PC-9 (cell line): ENCODE measurements around the gene DGKG. TPM values are rescaled to one million over a fixed set of nuclear protein-coding genes. Genes with fewer than 3 reads are reported as not detected.

Experiments
- BruUV-seq: library from RNA; stranded (reverse); fragments of 400-500 nt; replicated peaks from 2 replicates; lab custom pipeline; 2021; lab: Mats Ljungman, UMichigan
- CTCF ChIA-PET: fragments of 300-600 bp; sonication (Branson Sonifier 250); formaldehyde crosslinking; loops from one replicate; lab custom pipeline; 2022; ENCODE audit warnings: antibody characterized with exemption; lab: Charles Lee
- POLR2A ChIA-PET: fragments of 300-600 bp; sonication (Branson Sonifier 250); formaldehyde crosslinking; loops from one replicate; lab custom pipeline; 2022; ENCODE audit warnings: antibody characterized with exemption; ENCODE audit not compliant: unreplicated experiment; lab: Charles Lee
- DNase-seq, 2 experiments: peaks; one replicate each; pipeline versions ENCODE4 v3.0.0 to v3.0.0-alpha.2; 2015 to 2022; ENCODE audit warnings: mixed read lengths in 1 of 2
- H2AFZ ChIP-seq: fragments of 200-600 bp; sonication (generic); 2 replicates; pipeline ENCODE4 v1.8.1; 2017; ENCODE audit warnings: antibody characterized with exemption
- H3F3A ChIP-seq: fragments of 200-600 bp; sonication (generic); 2 replicates; pipeline ENCODE4 v1.8.1; 2017; ENCODE audit warnings: antibody characterized with exemption, mild to moderate bottlenecking, low read depth; ENCODE audit not compliant: insufficient read depth
- H3K27ac ChIP-seq: fragments of 200-600 bp; sonication (generic); 2 replicates; pipeline ENCODE4 v1.6.1; 2016; ENCODE audit warnings: mixed run types
- H3K27me3 ChIP-seq: fragments of 200-600 bp; sonication (generic); 2 replicates; pipeline ENCODE4 v1.6.1; 2016; ENCODE audit warnings: low read depth, mixed run types; ENCODE audit not compliant: insufficient read depth
- H3K36me3 ChIP-seq: fragments of 200-600 bp; sonication (generic); 2 replicates; pipeline ENCODE4 v1.6.1; 2016; ENCODE audit warnings: low read depth, mixed run types
- H3K4me1 ChIP-seq: fragments of 200-600 bp; sonication (generic); replicated peaks from 2 replicates; pipeline ENCODE4 v1.6.1; 2016; ENCODE audit warnings: mixed run types; ENCODE audit not compliant: insufficient read depth
- H3K4me2 ChIP-seq: fragments of 200-600 bp; sonication (generic); 2 replicates; pipeline ENCODE4 v1.6.1; 2017; ENCODE audit warnings: mixed run types
- H3K4me3 ChIP-seq: fragments of 200-600 bp; sonication (generic); 2 replicates; pipeline ENCODE4 v1.6.1; 2016; ENCODE audit warnings: mixed run types
- H3K79me2 ChIP-seq: fragments of 200-600 bp; sonication (generic); 2 replicates; pipeline ENCODE4 v1.6.1; 2017; ENCODE audit warnings: low read depth, mixed run types
- H3K9me2 ChIP-seq: fragments of 200-600 bp; sonication (generic); 2 replicates; pipeline ENCODE4 v1.8.1; 2017; ENCODE audit warnings: mild to moderate bottlenecking; ENCODE audit not compliant: insufficient read depth
- H3K9me3 ChIP-seq: fragments of 200-600 bp; sonication (generic); 2 replicates; pipeline ENCODE4 v1.8.1; 2016; ENCODE audit warnings: low read depth; ENCODE audit not compliant: insufficient read depth
- H4K20me1 ChIP-seq: fragments of 200-600 bp; sonication (generic); 2 replicates; pipeline ENCODE4 v1.8.1; 2017; ENCODE audit not compliant: insufficient read depth
- CTCF ChIP-seq: fragments of 200-600 bp; sonication (generic); conservative IDR thresholded peaks from 2 replicates; pipeline ENCODE4 v1.6.1; 2017; ENCODE audit warnings: mixed run types, antibody characterized with exemption, mild to moderate bottlenecking, moderate library complexity
- EZH2 ChIP-seq: fragments of 200-600 bp; sonication (generic); IDR thresholded peaks from 2 replicates; pipeline ENCODE4 v1.8.0; 2017; ENCODE audit warnings: antibody characterized with exemption, low read depth
- intact Hi-C: fragments of 100-400 bp; cut with micrococcal nuclease; formaldehyde crosslinking; loops from one replicate; pipeline ENCODE4 v1.10.0; 2022; ENCODE audit not compliant: unreplicated experiment
- total RNA-seq: library from RNA; stranded (reverse); gene quantifications from 2 replicates; pipeline ENCODE4 v1.2.3, GENCODE V29; 2021

Gene DGKG
- total RNA-seq, 1 experiment from 2014 or later = 20.0 TPM

- no peak for DNase-seq
- ChIA-PET POLR2A (interaction anchor here (0.6 kb wide), 1 partner anchor 146 kb away, joined by 3 read pairs; no protein-coding TSS in a partner anchor), CTCF (interaction anchor here (1.7 kb wide), 1 partner anchor 13 kb away, joined by 4 read pairs; no protein-coding TSS in a partner anchor)
- Histone ChIP-seq H3K9me3 (no peaks in the 10 kb centered on the region), H3K27me3 (0 out of 2 replicates have a peak, but pooled peaks cover 7% of the 10 kb centered on the region), H3K4me3 (no peak overlapping the region), H4K20me1 (no peaks in the 10 kb centered on the region), H3K9me2 (no peaks in the 10 kb centered on the region), H3K4me1 (peaks cover 18% of the 10 kb centered on the region), H3K79me2 (no peaks in the 10 kb centered on the region), H3K27ac (no peak overlapping the region), H3K4me2 (no peak overlapping the region), H2AFZ (no peak overlapping the region), H3F3A (peaks cover 4% of the 10 kb centered on the region; the same call in 1 of the 2 replicates), H3K36me3 (no peaks in the 10 kb centered on the region)
- intact Hi-C loops = loop anchor here (5.0 kb wide), 2 partner anchors 242 to 512 kb away; no protein-coding TSS in a partner anchor
- TF ChIP-seq EZH2 (no peak), CTCF (no peak)
- BruUV-seq = no TSS peak
Observed at GRCh38 chr3:186244016-186244415, 118.0 kb downstream of the DGKG start.

- TSS peak; percentile 59 for BruUV-seq
- Histone ChIP-seq H3K27ac (peak overlapping the region; percentile 70), H3K27me3 (no peaks in the 10 kb centered on the region), H3K9me3 (no peaks in the 10 kb centered on the region), H3K36me3 (no peaks in the 10 kb centered on the region), H3K9me2 (no peaks in the 10 kb centered on the region), H3K4me2 (peak overlapping the region; percentile 81), H4K20me1 (no peaks in the 10 kb centered on the region), H3F3A (peaks cover 4% of the 10 kb centered on the region; the same call in 1 of the 2 replicates), H2AFZ (peak overlapping the region; percentile 84), H3K4me1 (peaks cover 18% of the 10 kb centered on the region), H3K79me2 (no peaks in the 10 kb centered on the region), H3K4me3 (peak overlapping the region; percentile 61)
- ChIA-PET CTCF (interaction anchor here (0.6 to 1.7 kb wide), 12 partner anchors 17 to 583 kb away, joined by 3 to 9 read pairs (median 4); no protein-coding TSS in a partner anchor), POLR2A (interaction anchor here (0.6 to 1.0 kb wide), 3 partner anchors 144 to 313 kb away, joined by 3 to 6 read pairs (median 3); no protein-coding TSS in a partner anchor)
- intact Hi-C loops = loop anchor here (1.0 to 5.0 kb wide), 6 partner anchors 143 to 582 kb away; no protein-coding TSS in a partner anchor
- peak; percentile 86 to 89 for DNase-seq
- TF ChIP-seq EZH2 (no peak), CTCF (peak; percentile 81)
Observed at GRCh38 chr3:186241910-186242821, 119.9 kb downstream of the DGKG start.

GRCh38 chr3:186239321-186239720, 122.7 kb downstream of the DGKG start:
- no peak; the same call in 1 of the 2 replicates for TF ChIP-seq CTCF
- no peak for TF ChIP-seq EZH2
- intact Hi-C loops = no loop called here
- no peaks in the 10 kb centered on the region for H3K27me3 ChIP-seq
- no peak overlapping the region for H3K4me3 ChIP-seq
- no peaks in the 10 kb centered on the region for H3K79me2 ChIP-seq
- H4K20me1 ChIP-seq = no peaks in the 10 kb centered on the region
- H3K4me1 ChIP-seq = peaks cover 18% of the 10 kb centered on the region
- no peak overlapping the region for H3K27ac ChIP-seq
- H2AFZ ChIP-seq = no peak overlapping the region
- BruUV-seq = no TSS peak
- H3K9me3 ChIP-seq = no peaks in the 10 kb centered on the region
- no peaks in the 10 kb centered on the region for H3K36me3 ChIP-seq
- no peak overlapping the region for H3K4me2 ChIP-seq
- CTCF ChIA-PET = interaction anchor here (0.6 kb wide), 2 partner anchors 20 to 226 kb away, joined by 4 to 6 read pairs; no protein-coding TSS in a partner anchor
- POLR2A ChIA-PET = no interaction called here
- DNase-seq = no peak
- no peaks in the 10 kb centered on the region for H3K9me2 ChIP-seq
- H3F3A ChIP-seq = peaks cover 4% of the 10 kb centered on the region; the same call in 1 of the 2 replicates
